Measurements from ENCODE around the gene FUT7. TPM values are rescaled to one million over a fixed set of nuclear protein-coding genes. Genes with fewer than 3 reads are reported as not detected.
"Not testable (repeated sequence)": the region's sequence is repeated elsewhere in the genome, so short reads cannot be mapped to it uniquely, and the experiment has no call there.

The FUT7 gene
- total and polyA plus RNA-seq, 3 donors from 2014 or later, result 0.06 to 0.24 (median 0.24) TPM

GRCh38 chr9:137034039-137034708 lies 2.3 kb upstream of the FUT7 start:
- no peak for DNase-seq
- Histone ChIP-seq H3K4me3 (no peak overlapping the region), H3K4me1 (peaks cover 16% of the 10 kb centered on the region), H3K36me3 (ENCODE audit: low read depth, missing control alignments) (no peaks in the 10 kb centered on the region), H3K27me3 (no peaks in the 10 kb centered on the region), H3K27ac (no peak overlapping the region), H3K9me3 (no peaks in the 10 kb centered on the region)
- intact Hi-C loops (cut with DNase I; ENCODE audit: low total_unique reads), result loop anchor here (10.0 kb wide), 1 partner anchor 199 kb away; no protein-coding TSS in a partner anchor
- TF ChIP-seq POLR2A (IDR thresholded peaks at IDR 0.05) (no peak), CTCF (IDR thresholded peaks at IDR 0.05) (no peak)
- WGBS, 2 donors, result 46 to 68% methylated on average over 8 to 14 of the region's 15 CpGs

GRCh38 chr9:137033481-137033880 lies 1.6 kb upstream of the FUT7 start:
- not testable (repeated sequence) for H3K4me3 ChIP-seq; H3K36me3 ChIP-seq (ENCODE audit: low read depth, missing control alignments); DNase-seq; H3K9me3 ChIP-seq; H3K27me3 ChIP-seq; H3K27ac ChIP-seq
- H3K4me1 ChIP-seq, result peaks cover 23% of the 10 kb centered on the region
- intact Hi-C loops (cut with DNase I; ENCODE audit: low total_unique reads), result loop anchor here (10.0 kb wide), 1 partner anchor 199 kb away; no protein-coding TSS in a partner anchor
- 86 to 92% methylated on average over 5 of the region's 5 CpGs for WGBS, 2 donors

- TF ChIP-seq POLR2A (IDR thresholded peaks at IDR 0.05) (no peak), CTCF (IDR thresholded peaks at IDR 0.05) (no peak)
- DNase-seq, result peak; percentile 48
- Histone ChIP-seq H3K9me3 (no peaks in the 10 kb centered on the region), H3K27me3 (no peaks in the 10 kb centered on the region), H3K36me3 (ENCODE audit: low read depth, missing control alignments) (no peaks in the 10 kb centered on the region), H3K4me3 (no peak overlapping the region), H3K4me1 (peaks cover 23% of the 10 kb centered on the region), H3K27ac (no peak overlapping the region)
- 87 to 89% methylated on average over 7 to 10 of the region's 10 CpGs for WGBS, 2 donors
- intact Hi-C loops (cut with DNase I; ENCODE audit: low total_unique reads), result loop anchor here (10.0 kb wide), 1 partner anchor 198 kb away; no protein-coding TSS in a partner anchor
These were observed 970 bp upstream of the FUT7 start for GRCh38 chr9:137032858-137033257.

- intact Hi-C loops (cut with DNase I; ENCODE audit: low total_unique reads), result loop anchor here (10.0 kb wide), 1 partner anchor 196 kb away; no protein-coding TSS in a partner anchor
These were observed 1.1 kb downstream of the FUT7 start for GRCh38 chr9:137030538-137031527.

More at GRCh38 chr9:137030538-137031527, 1.1 kb downstream of the FUT7 start:
- DNase-seq, result no peak
- no peak for TF ChIP-seq CTCF (IDR thresholded peaks at IDR 0.05)
- no peak for TF ChIP-seq POLR2A (IDR thresholded peaks at IDR 0.05)
- no peaks in the 10 kb centered on the region for H3K27me3 ChIP-seq
- H3K9me3 ChIP-seq, result no peaks in the 10 kb centered on the region
- peaks cover 34% of the 10 kb centered on the region for H3K4me1 ChIP-seq
- WGBS, 2 donors, result 89 to 90% methylated on average over 10 to 61 of the region's 65 CpGs
- no peaks in the 10 kb centered on the region for H3K36me3 ChIP-seq (ENCODE audit: low read depth, missing control alignments)
- H3K27ac ChIP-seq, result no peak overlapping the region
- no peak overlapping the region for H3K4me3 ChIP-seq
